IMR-90 (cell line): ENCODE data around the gene CCNB2.

Source experiments
- NFE2L2 ChIP-seq: fragments of 150-350 bp; IDR thresholded peaks from 2 replicates; pipeline ENCODE4 v1.6.1; 2016; ENCODE audit warnings: low read depth, mild to moderate bottlenecking, low read length
- TF ChIP-seq, protein P1 (sequence below): conservative IDR thresholded peaks from 2 replicates; pipeline ENCODE4 v1.5.1; 2012; ENCODE audit warnings: mild to moderate bottlenecking, low read depth, low read length, improper control_type of control experiment

DNA sequence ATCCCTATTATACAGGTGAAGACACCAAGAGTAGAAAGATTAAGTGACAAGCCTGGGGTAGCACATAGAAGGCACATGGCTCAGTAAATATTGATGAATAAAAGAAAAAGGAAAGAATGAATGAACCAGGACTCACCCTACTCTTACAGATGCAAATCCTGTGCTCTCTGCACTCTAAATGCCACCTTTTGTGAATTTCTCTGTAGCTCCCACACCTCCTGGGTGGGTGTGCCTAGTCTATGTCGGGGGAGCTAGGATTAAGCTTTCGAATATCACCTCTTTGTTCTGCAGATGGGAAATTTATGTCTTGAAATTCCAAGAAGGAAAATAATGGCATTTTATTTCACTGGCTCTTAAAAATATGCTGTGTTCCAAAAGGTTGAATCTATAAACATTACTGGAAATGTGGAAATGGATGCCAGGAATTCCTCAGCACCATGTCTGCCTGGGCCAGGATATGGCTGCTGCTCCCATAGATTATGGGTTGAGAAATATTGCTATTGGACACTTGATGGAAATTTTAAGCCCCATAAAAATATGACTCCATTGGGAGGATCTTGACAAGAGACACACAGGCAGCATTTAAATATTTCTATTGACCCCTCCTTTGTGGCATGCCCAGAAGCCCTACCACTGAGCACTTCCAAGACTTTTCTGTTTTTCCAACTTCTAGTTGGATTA, 43.3 kb downstream of the CCNB2 start:
- TF ChIP-seq, protein P1, sequence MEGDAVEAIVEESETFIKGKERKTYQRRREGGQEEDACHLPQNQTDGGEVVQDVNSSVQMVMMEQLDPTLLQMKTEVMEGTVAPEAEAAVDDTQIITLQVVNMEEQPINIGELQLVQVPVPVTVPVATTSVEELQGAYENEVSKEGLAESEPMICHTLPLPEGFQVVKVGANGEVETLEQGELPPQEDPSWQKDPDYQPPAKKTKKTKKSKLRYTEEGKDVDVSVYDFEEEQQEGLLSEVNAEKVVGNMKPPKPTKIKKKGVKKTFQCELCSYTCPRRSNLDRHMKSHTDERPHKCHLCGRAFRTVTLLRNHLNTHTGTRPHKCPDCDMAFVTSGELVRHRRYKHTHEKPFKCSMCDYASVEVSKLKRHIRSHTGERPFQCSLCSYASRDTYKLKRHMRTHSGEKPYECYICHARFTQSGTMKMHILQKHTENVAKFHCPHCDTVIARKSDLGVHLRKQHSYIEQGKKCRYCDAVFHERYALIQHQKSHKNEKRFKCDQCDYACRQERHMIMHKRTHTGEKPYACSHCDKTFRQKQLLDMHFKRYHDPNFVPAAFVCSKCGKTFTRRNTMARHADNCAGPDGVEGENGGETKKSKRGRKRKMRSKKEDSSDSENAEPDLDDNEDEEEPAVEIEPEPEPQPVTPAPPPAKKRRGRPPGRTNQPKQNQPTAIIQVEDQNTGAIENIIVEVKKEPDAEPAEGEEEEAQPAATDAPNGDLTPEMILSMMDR = no peak
- no peak for TF ChIP-seq NFE2L2
